OCI-LY3 (cell line): ENCODE data around the gene KXD1.

Source experiments
- H2AFZ ChIP-seq: fragments of 200-600, 300-600 bp; shearing (Covaris generic); 2 replicates; pipeline ENCODE4 v1.6.0; 2014; ENCODE audit warnings: antibody characterized with exemption, low read depth, low read length
- H3K27ac ChIP-seq: fragments of 200-600, 300-600 bp; sonication (generic); 2 replicates; pipeline ENCODE4 v1.5.1; 2014; ENCODE audit warnings: mild to moderate bottlenecking, low read length, moderate library complexity, mixed read lengths
- H3K27me3 ChIP-seq: fragments of 200-600, 300-600 bp; sonication (generic); 2 replicates; pipeline ENCODE4 v1.6.1; 2014; ENCODE audit warnings: low read depth, low read length, mixed read lengths
- H3K36me3 ChIP-seq: fragments of 200-600, 300-600 bp; sonication (generic); replicated peaks from 2 replicates; pipeline ENCODE3; 2014; ENCODE audit warnings: low read depth, low read length, mixed read lengths
- H3K4me1 ChIP-seq: fragments of 300-600, 200-600 bp; sonication (generic); 2 replicates; pipeline ENCODE4 v1.6.1; 2014; ENCODE audit warnings: low read length, mixed read lengths
- H3K4me2 ChIP-seq: fragments of 200-600, 300-600 bp; sonication (generic); 2 replicates; pipeline ENCODE4 v1.6.1; 2014; ENCODE audit warnings: low read length, mixed read lengths
- H3K4me3 ChIP-seq: fragments of 300-600, 200-600 bp; sonication (generic); 2 replicates; pipeline ENCODE4 v1.5.1; 2014; ENCODE audit warnings: antibody characterized with exemption, mild to moderate bottlenecking, low read length, moderate library complexity
- H3K79me2 ChIP-seq: fragments of 300-600, 200-600 bp; shearing (Covaris generic); 2 replicates; pipeline ENCODE4 v1.6.1; 2014; ENCODE audit warnings: mild to moderate bottlenecking, low read length, mixed read lengths
- H3K9ac ChIP-seq: fragments of 300-600, 200-600 bp; shearing (Covaris generic); 2 replicates; pipeline ENCODE4 v1.6.0; 2014; ENCODE audit warnings: mild to moderate bottlenecking, low read length, moderate library complexity
- H3K9me3 ChIP-seq: fragments of 200-600, 300-600 bp; shearing (Covaris generic); 2 replicates; pipeline ENCODE4 v1.6.1; 2014; ENCODE audit warnings: low read length, mixed read lengths; ENCODE audit not compliant: insufficient read depth
- H4K20me1 ChIP-seq: fragments of 200-600, 300-600 bp; sonication (generic); 2 replicates; pipeline ENCODE4 v1.6.1; 2016; ENCODE audit warnings: low read length, mixed read lengths; ENCODE audit not compliant: insufficient read depth
- CTCF ChIP-seq: fragments of 200-600, 300-600 bp; sonication (generic); IDR thresholded peaks from 2 replicates; pipeline ENCODE4 v1.5.1; 2014; ENCODE audit warnings: antibody characterized with exemption, low read length, low read depth
- EZH2phosphoT487 ChIP-seq: fragments of 200-600 bp; shearing (Covaris generic); IDR thresholded peaks from 2 replicates; pipeline ENCODE4 v1.6.1; 2018; ENCODE audit warnings: antibody characterized with exemption, mixed run types, low read depth

KXD1 gene

GRCh38 chr19:18594096-18594823 is 36.6 kb downstream of the KXD1 start:
- peak; percentile 87 for TF ChIP-seq CTCF
- no peak for TF ChIP-seq EZH2phosphoT487
- Histone ChIP-seq H3K9me3 (no peaks in the 10 kb centered on the region), H3K4me3 (peak overlapping the region; percentile 79), H4K20me1 (no peaks in the 10 kb centered on the region; the same call in 1 of the 2 replicates), H3K27ac (no peak overlapping the region), H3K4me1 (peaks cover 14% of the 10 kb centered on the region), H3K79me2 (peaks cover 14% of the 10 kb centered on the region), H3K9ac (peak overlapping the region; percentile 65), H3K27me3 (no peaks in the 10 kb centered on the region), H3K4me2 (peak overlapping the region; percentile 93), H2AFZ (peak overlapping the region; percentile 43; the same call in 1 of the 2 replicates), H3K36me3 (peaks cover 8% of the 10 kb centered on the region)

- Histone ChIP-seq H3K9me3 (no peaks in the 10 kb centered on the region), H2AFZ (peak overlapping the region; percentile 43; the same call in 1 of the 2 replicates), H3K9ac (peak overlapping the region; percentile 65), H3K27me3 (no peaks in the 10 kb centered on the region), H3K79me2 (peaks cover 8% of the 10 kb centered on the region), H3K36me3 (peaks cover 8% of the 10 kb centered on the region), H3K27ac (no peak overlapping the region), H3K4me2 (peak overlapping the region; percentile 93), H4K20me1 (no peaks in the 10 kb centered on the region; the same call in 1 of the 2 replicates), H3K4me1 (peaks cover 10% of the 10 kb centered on the region), H3K4me3 (peak overlapping the region; percentile 79)
- no peak for TF ChIP-seq EZH2phosphoT487
- no peak for TF ChIP-seq CTCF
These were observed 37.2 kb downstream of the KXD1 start for GRCh38 chr19:18594824-18595373.

- Histone ChIP-seq H3K36me3 (peaks cover 7% of the 10 kb centered on the region), H3K9me3 (no peaks in the 10 kb centered on the region), H3K9ac (no peak overlapping the region), H3K27ac (no peak overlapping the region), H3K4me2 (peak overlapping the region; percentile 93), H2AFZ (no peak overlapping the region), H4K20me1 (no peaks in the 10 kb centered on the region; the same call in 1 of the 2 replicates), H3K79me2 (peaks cover 3% of the 10 kb centered on the region), H3K4me3 (peak overlapping the region; percentile 79; the same call in 1 of the 2 replicates), H3K27me3 (no peaks in the 10 kb centered on the region), H3K4me1 (peaks cover 9% of the 10 kb centered on the region)
- TF ChIP-seq CTCF, result no peak
- TF ChIP-seq EZH2phosphoT487, result no peak
These were observed 37.8 kb downstream of the KXD1 start for GRCh38 chr19:18595475-18595874.

GRCh38 chr19:18596752-18597157 is 39.1 kb downstream of the KXD1 start:
- Histone ChIP-seq H3K4me3 (no peak overlapping the region), H2AFZ (no peak overlapping the region), H3K27ac (no peak overlapping the region), H3K9ac (no peak overlapping the region), H3K36me3 (no peaks in the 10 kb centered on the region), H3K27me3 (no peaks in the 10 kb centered on the region), H3K79me2 (no peaks in the 10 kb centered on the region), H4K20me1 (no peaks in the 10 kb centered on the region), H3K4me1 (peaks cover 9% of the 10 kb centered on the region), H3K4me2 (no peak overlapping the region), H3K9me3 (no peaks in the 10 kb centered on the region)
- TF ChIP-seq EZH2phosphoT487, result no peak
- TF ChIP-seq CTCF, result no peak
